ENCODE data around the gene ADGRB3.

GRCh38 chr6:69408886-69409285 is 773.8 kb downstream of the ADGRB3 start:
- no peak for TF ChIP-seq CTCF (IDR thresholded peaks at IDR 0.05; ENCODE audit: extremely low read depth in 1 of 2, insufficient read depth in 1 of 2, low read depth in 1 of 2, low read length in 2 of 2)
- no peak for TF ChIP-seq POLR2AphosphoS5 (IDR thresholded peaks at IDR 0.05; ENCODE audit: insufficient read depth, low read depth, low read length)
- no peak for TF ChIP-seq EZH2 (IDR thresholded peaks at IDR 0.05; ENCODE audit: borderline replicate concordance, low read depth, low read length, severe bottlenecking)
